Astrocyte (in vitro differentiated cells and primary cell): ENCODE data around the gene ELAVL2.

Experiments used
- EZH2 ChIP-seq: IDR thresholded peaks from 2 replicates; pipeline ENCODE4 v1.6.1; 2012; ENCODE audit warnings: mild to moderate bottlenecking, low read length, inconsistent platforms; ENCODE audit not compliant: insufficient read depth
- TF ChIP-seq, protein P1 (sequence below): IDR thresholded peaks from 2 replicates; pipeline ENCODE4 v1.5.1; 2011; ENCODE audit warnings: low read depth, mild to moderate bottlenecking, inconsistent platforms, low read length, moderate library complexity; ENCODE audit not compliant: insufficient read depth

DNA sequence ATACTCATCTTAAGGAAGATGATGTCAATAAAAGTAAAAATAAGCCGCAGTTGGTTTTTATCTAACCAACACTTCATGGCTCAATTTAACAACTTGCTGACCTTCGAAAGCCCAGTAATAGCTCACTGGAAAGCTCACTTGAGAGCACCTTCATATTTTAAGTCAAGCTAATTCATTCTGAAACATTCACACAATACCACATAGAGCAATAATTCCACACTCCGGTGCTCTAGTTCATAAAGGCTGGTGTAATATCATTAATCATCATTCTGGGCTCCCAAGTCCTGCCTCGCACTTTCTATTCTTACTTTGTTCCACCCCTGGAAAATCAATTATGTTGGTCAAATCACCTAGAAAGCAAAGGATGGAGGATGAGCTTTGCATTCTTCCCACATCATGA is 74.4 kb downstream of the ELAVL2 start:
- TF ChIP-seq EZH2: no peak
- TF ChIP-seq, protein P1, sequence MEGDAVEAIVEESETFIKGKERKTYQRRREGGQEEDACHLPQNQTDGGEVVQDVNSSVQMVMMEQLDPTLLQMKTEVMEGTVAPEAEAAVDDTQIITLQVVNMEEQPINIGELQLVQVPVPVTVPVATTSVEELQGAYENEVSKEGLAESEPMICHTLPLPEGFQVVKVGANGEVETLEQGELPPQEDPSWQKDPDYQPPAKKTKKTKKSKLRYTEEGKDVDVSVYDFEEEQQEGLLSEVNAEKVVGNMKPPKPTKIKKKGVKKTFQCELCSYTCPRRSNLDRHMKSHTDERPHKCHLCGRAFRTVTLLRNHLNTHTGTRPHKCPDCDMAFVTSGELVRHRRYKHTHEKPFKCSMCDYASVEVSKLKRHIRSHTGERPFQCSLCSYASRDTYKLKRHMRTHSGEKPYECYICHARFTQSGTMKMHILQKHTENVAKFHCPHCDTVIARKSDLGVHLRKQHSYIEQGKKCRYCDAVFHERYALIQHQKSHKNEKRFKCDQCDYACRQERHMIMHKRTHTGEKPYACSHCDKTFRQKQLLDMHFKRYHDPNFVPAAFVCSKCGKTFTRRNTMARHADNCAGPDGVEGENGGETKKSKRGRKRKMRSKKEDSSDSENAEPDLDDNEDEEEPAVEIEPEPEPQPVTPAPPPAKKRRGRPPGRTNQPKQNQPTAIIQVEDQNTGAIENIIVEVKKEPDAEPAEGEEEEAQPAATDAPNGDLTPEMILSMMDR: no peak
